ENCODE data around the gene BCL7A. TPM values are rescaled to one million over a fixed set of nuclear protein-coding genes. Genes with fewer than 3 reads are reported as not detected.

The BCL7A gene
- total RNA-seq, 1 experiment from 2014 or later, result 18.2 TPM

DNA sequence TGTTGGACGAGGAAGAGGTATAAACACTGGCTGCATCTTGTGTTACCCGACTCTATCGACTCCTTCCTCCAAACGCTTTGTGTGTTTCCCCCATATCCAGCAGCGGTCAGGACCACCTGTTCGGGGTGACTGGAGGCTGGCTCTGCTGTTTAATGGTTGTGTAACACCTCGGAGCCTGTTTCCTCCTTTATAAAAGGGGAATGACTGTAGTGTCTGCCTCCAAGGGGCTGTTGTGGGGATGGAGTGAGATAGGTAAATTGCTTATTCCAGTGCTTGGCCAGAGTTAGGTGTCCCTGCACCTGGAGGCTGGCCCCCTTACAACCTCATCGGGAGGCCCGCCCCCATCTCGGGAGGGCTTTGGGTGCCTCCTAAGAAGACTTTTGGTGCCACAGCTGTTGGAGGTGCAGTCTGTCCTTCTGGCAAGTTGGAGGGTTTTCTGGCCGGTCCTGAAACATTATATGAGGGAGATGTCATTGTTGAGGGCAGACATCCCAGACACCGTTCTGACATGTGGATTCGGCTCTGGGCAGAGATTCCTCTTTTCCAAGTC is 57.9 kb downstream of the BCL7A start:
- H3K27me3 ChIP-seq (ENCODE audit: insufficient read depth, low read length), result no peaks in the 10 kb centered on the region; the same call in 1 of the 2 replicates
- peaks cover 32% of the 10 kb centered on the region for H3K27me3 Mint-ChIP-seq (ENCODE audit: low read depth)
- no peak overlapping the region for H2BK5ac ChIP-seq (ENCODE audit: insufficient read length, low read length)
- no peak overlapping the region for H3K27ac ChIP-seq (ENCODE audit: insufficient read length, low read depth, low read length)
- no peak overlapping the region for H3K18ac ChIP-seq (ENCODE audit: insufficient read length, low read depth, low read length)
- peak overlapping the region; percentile 33 for H3K9ac ChIP-seq (ENCODE audit: extremely low read depth, insufficient read length, low read length)
- no peaks in the 10 kb centered on the region for H4K20me1 ChIP-seq (ENCODE audit: control insufficient read depth, insufficient read depth, insufficient read length)
- H3K4ac ChIP-seq (ENCODE audit: low read depth, low read length), result no peak overlapping the region
- no peak for DNase-seq
- H3K4me1 Mint-ChIP-seq, result peaks cover 27% of the 10 kb centered on the region in 2 experiments
- H4K91ac ChIP-seq (ENCODE audit: insufficient read length, low read depth, low read length), result no peak overlapping the region
- H2BK15ac ChIP-seq (ENCODE audit: low read depth, low read length), result no peak overlapping the region
- peak overlapping the region; percentile 73 for H3K4me2 ChIP-seq (ENCODE audit: insufficient read depth, insufficient read length, low read length)
- H2BK20ac ChIP-seq (ENCODE audit: low read depth, low read length, poor library complexity, severe bottlenecking), result no peak overlapping the region
- no peak overlapping the region for H2AFZ ChIP-seq (ENCODE audit: low read length)
- H2AK5ac ChIP-seq (ENCODE audit: insufficient read length, low read length), result no peak overlapping the region
- no peak overlapping the region; the same call in 1 of the 2 replicates for H3K14ac ChIP-seq (ENCODE audit: insufficient read depth, low read length)
- no peaks in the 10 kb centered on the region for H3K9me3 ChIP-seq (ENCODE audit: control insufficient read depth, low read depth, low read length)
- no peak overlapping the region for H3K27ac Mint-ChIP-seq
- H2BK12ac ChIP-seq (ENCODE audit: insufficient read length, low read depth, low read length), result no peak overlapping the region
- no peak overlapping the region for H2BK120ac ChIP-seq (ENCODE audit: low read depth, low read length, poor library complexity, severe bottlenecking)
- H3K23me2 ChIP-seq (ENCODE audit: insufficient read length, low read depth, low read length, poor library complexity, severe bottlenecking), result peaks cover 17% of the 10 kb centered on the region
- no peaks in the 10 kb centered on the region for H3K9me3 Mint-ChIP-seq
- no peaks in the 10 kb centered on the region for H3K79me1 ChIP-seq (ENCODE audit: insufficient read depth, low read depth, low read length, poor library complexity, severe bottlenecking)
- no peak overlapping the region for H3T11ph ChIP-seq (ENCODE audit: low read length)
- TF ChIP-seq, protein P1, sequence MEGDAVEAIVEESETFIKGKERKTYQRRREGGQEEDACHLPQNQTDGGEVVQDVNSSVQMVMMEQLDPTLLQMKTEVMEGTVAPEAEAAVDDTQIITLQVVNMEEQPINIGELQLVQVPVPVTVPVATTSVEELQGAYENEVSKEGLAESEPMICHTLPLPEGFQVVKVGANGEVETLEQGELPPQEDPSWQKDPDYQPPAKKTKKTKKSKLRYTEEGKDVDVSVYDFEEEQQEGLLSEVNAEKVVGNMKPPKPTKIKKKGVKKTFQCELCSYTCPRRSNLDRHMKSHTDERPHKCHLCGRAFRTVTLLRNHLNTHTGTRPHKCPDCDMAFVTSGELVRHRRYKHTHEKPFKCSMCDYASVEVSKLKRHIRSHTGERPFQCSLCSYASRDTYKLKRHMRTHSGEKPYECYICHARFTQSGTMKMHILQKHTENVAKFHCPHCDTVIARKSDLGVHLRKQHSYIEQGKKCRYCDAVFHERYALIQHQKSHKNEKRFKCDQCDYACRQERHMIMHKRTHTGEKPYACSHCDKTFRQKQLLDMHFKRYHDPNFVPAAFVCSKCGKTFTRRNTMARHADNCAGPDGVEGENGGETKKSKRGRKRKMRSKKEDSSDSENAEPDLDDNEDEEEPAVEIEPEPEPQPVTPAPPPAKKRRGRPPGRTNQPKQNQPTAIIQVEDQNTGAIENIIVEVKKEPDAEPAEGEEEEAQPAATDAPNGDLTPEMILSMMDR (conservative IDR thresholded peaks at IDR 0.05), result no peak
- no peaks in the 10 kb centered on the region for H3K4me1 ChIP-seq (ENCODE audit: insufficient read depth, low read length)
- peaks cover 5 to 9% (median 7%) of the 10 kb centered on the region in 3 experiments; a peak in 5 of 7 replicates for H3K36me3 Mint-ChIP-seq (ENCODE audit: insufficient read depth in 1 of 3, low read depth in 3 of 3)
- no peak overlapping the region for H3K56ac ChIP-seq (ENCODE audit: insufficient read length, low read depth, low read length)
- no peak overlapping the region for H4K8ac ChIP-seq (replicated peaks; ENCODE audit: insufficient read length, low read depth, low read length)
- no CpG with 5 or more reads among the region's 13 CpGs for WGBS (ENCODE audit: extremely low coverage, insufficient read length, low lambda C conversion rate)
- peaks cover 5% of the 10 kb centered on the region; the same call in 1 of the 2 replicates for H3K79me2 ChIP-seq (ENCODE audit: insufficient read depth, low read length)
- H4K5ac ChIP-seq (ENCODE audit: insufficient read length, low read depth, low read length), result no peak overlapping the region
- H3K23ac ChIP-seq (ENCODE audit: insufficient read length, low read depth, low read length), result no peak overlapping the region
- peak overlapping the region; percentile 81 to 92 for H3K4me3 Mint-ChIP-seq

All from H9 (cell line).